Erythroblast (primary cell): ENCODE measurements around the gene TMA7.

Experiments
- DNase-seq, 2 experiments: peaks; one replicate each; lab custom pipeline; 2025; lab: John Stamatoyannopoulos, UW
- GATA1 ChIP-seq: IDR thresholded peaks from 2 replicates; pipeline ENCODE4 v1.6.1; 2011; ENCODE audit warnings: low read depth, mild to moderate bottlenecking, control low read depth, low read length, moderate library complexity
- POLR2A ChIP-seq: IDR thresholded peaks from 2 replicates; pipeline ENCODE4 v1.6.1; 2011; ENCODE audit warnings: mild to moderate bottlenecking, low read length

Gene TMA7

GRCh38 chr3:48422272-48422671, 17.8 kb upstream of the TMA7 start:
- no peak for DNase-seq
- TF ChIP-seq POLR2A, result no peak
- no peak for TF ChIP-seq GATA1

GRCh38 chr3:48422681-48423080, 17.4 kb upstream of the TMA7 start:
- no peak for DNase-seq
- TF ChIP-seq POLR2A, result no peak
- TF ChIP-seq GATA1, result no peak

DNA sequence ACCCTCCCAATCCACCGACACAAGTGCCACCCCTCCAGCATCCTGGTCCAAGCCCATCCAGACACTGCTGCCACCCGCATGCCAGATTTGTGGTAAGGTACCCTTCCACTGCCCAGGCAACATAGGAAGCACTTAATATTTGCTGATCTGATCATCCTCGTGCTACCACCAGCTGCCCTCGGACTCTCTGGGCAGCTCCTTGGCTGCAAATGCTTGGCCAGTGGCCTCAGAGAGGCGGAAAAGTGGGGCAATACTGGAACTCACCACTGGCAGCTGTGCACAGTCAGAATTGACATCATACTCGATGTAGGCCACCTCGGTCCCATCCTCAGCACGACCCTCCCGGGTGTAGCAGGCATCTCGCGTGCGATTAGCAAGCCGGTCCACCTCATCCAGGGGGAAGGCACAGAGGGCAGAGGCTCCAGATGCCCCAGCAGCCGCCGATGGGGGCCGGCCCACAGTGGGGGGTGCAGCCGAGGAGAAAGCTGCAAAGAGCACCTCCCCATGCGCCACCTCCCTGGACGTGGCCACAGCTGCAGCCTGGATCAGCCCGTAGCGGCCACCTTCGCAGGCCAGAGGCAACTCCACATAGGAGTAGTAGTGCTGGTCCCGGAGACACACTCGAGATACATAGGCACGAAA, 16.7 kb upstream of the TMA7 start:
- DNase-seq, result no peak
- TF ChIP-seq GATA1, result no peak
- no peak for TF ChIP-seq POLR2A

DNA sequence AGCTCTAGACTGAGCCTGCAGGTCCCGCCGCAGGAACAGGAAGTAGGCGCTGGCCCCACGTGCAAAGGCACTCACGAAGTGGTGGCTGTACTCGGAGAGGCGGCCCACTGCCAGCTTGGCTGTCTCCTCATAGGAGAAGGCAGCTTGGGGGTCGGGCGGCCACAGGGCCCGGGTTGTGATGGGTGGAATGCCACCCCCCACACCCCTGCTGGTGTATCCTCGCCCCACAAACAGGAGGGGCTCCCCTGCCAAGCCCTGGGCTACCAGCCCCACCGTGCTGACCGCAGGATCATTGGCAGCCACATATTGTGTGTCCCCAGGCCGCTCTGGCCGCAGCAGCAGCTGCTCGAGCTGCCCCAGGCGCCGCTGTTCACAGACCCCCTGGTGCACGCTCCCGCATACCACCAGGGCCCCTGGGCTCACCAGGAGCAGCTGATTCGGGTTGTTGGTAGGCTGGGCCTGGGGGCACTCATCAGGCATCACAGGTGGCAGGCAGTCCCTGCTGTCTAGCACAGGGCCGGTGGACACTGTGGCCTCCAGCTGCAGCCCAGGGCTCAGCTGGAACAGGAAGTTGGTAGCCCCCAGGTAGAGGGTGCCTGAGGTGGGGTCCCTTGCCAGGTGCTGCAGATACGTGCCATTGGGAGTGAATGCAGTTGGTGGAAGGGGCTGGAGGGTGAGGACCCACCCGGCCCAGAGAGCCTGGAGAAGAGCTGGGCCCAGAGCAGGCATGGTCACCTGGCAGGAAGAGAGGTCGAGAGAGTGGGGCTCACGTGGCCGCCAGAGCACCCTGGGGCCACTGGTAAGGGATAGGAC, 16.0 kb upstream of the TMA7 start:
- TF ChIP-seq POLR2A (no peak), GATA1 (no peak)
- DNase-seq, result no peak

DNA sequence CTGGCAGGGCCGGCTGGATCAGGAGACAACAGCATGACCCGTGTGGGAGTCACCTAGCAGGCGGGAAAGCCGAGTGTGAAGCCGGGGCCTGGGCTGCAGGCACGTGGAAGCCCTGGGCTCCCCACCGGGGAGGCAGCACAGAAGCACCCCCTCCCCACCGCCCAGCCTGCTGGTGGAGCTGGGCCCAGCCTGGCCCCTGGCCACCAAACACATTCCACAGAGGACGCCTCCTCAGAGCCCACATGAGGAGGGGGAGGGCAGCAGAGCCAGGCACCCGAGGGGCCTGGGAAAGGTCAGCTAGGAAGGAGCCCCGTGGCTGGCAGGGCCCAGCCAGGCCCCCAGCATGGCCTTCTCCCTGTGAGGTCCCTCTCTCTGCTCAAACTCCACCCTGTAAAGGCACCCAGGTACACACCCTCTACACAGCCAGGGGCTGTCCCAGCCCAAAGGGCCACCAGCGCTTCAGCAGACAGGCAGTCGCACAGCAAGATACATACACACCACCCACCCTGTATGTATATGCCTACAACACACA, 14.7 kb upstream of the TMA7 start:
- no peak for DNase-seq

DNA sequence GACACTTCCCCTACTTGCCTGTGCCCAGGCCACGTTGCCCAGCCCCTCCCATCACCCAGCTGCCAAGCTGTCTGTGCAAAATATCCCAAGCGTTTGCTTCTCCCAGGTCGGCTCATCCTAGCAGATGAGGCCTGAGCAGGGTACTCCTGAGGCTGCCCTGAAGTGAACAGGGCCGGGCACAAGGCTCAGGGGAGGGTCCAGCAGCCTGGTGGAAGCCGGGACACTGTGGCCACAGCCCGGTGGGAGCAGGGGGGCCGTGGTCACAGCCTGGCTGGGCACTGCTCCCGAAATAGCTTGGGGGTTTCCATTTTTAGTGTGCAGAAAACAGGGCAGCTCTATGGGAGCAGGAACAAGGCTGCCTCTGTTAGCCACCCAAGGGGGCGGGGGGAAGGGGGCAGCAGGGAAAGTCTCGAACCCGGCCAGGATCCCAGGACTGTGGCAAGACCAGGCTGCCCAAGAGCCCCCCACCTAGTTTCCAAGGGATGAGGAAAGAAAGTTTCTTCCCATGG, 13.6 kb upstream of the TMA7 start:
- no peak for DNase-seq
- TF ChIP-seq POLR2A (no peak), GATA1 (no peak)

More for the DNA sequence above, 14.7 kb upstream of the TMA7 start:
- TF ChIP-seq POLR2A, result no peak
- no peak for TF ChIP-seq GATA1

DNA sequence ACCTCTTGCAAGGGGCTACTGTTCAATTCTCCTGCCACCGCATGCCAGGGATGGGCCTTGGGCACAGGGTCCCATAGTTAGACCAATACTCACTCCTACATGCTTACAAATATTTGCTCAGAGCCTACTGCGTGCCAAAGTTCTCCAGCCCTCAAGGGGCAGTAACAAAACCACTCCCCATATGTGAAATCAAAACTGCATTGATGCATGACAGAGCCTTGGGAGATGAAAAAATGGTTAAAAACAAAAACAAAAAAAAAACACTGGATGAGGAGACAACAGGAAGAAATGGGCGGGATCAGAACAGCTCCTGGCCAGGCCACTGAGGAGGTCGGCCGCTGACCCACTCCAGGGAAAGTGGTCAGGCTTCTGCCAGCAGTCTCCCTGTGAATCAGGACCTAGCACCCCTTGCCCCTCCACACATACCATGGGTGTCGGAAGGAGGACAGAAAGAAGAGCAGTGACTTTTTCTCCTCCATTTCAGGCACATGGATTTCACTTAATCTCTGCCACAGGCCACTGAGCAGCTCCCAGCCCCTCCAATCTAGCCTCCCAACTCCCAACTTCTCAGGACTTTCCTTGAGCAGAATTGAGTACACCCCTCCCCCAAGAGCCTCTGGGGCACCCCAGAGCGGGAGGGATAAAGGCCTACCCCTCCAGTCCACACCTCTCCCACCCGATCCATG, 13.0 kb upstream of the TMA7 start:
- no peak for DNase-seq
- TF ChIP-seq POLR2A (no peak), GATA1 (no peak)

DNA sequence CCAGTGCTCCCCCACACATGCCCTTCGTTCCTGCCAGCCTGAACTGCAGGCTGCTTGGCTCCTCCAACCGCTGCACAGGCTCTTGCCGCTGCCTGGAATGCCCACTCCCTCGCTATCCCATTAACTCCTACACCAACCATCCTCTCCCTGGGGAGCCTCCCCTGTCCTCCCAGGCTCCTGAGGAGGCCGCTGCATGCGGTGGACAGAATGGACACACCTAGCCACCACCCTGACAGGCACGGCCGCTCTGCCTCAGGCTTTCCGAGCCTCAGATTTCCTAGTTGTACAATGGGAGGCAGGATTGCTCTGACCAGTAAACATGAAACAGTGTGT, 12.5 kb upstream of the TMA7 start:
- DNase-seq, result no peak
- TF ChIP-seq GATA1 (no peak), POLR2A (no peak)

GRCh38 chr3:48428088-48428571, 11.9 kb upstream of the TMA7 start:
- TF ChIP-seq POLR2A, result no peak
- TF ChIP-seq GATA1, result no peak

GRCh38 chr3:48428572-48429316, 11.3 kb upstream of the TMA7 start:
- DNase-seq, result no peak
- TF ChIP-seq GATA1 (no peak), POLR2A (no peak)

More at GRCh38 chr3:48428088-48428571, 11.9 kb upstream of the TMA7 start:
- DNase-seq, result no peak

- DNase-seq, result peak; percentile 35 to 42
- TF ChIP-seq POLR2A, result no peak
- TF ChIP-seq GATA1, result no peak
Observed at GRCh38 chr3:48429317-48429959, 10.6 kb upstream of the TMA7 start.

- DNase-seq, result no peak
- TF ChIP-seq GATA1, result no peak
- TF ChIP-seq POLR2A, result no peak
Observed at GRCh38 chr3:48429960-48430707, 9.9 kb upstream of the TMA7 start, which contains the start of gene PLXNB1. TSS of gene PLXNB1 (minus strand) at chr3:48430086. CDS start at chr3:48424611, 5,475 bp downstream.
